ENCODE measurements around the gene GFER. TPM values are rescaled to one million over a fixed set of nuclear protein-coding genes. Genes with fewer than 3 reads are reported as not detected.

The GFER gene
- total RNA-seq, 2 donors from 2014 or later: 40.3 to 45.5 TPM

DNA sequence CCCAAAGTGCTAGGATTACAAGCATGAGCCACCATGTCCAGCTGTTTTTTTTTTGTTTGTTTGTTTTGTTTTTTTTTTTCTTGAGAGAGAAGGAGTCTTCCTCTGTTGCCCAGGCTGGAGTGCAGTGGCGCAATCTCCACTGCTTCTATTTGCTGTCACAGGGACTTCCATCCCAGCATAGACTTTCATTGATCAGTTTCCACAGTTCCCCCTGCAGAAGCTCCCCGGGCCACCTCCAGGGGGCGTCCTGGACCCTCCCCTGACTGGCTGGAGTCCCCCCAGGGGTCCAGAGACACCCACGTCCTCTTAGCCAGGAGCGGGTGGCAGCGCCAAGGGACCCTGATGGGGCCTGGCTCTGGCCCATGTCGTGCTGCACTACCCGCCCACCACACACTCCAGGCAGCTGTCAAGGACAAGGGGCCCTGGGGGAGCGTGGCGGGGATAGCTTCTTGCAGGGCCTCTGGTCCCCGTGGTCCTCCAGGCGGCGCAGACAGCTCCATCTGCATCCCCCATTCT is 32.5 kb downstream of the GFER start:
- no peak overlapping the region for H3K9ac ChIP-seq (ENCODE audit: extremely low read depth, low read length, poor library complexity, severe bottlenecking)
- no peaks in the 10 kb centered on the region for H3K36me3 ChIP-seq (ENCODE audit: control insufficient read depth, insufficient read depth, low read length)
- H3K27me3 ChIP-seq (ENCODE audit: control insufficient read depth, insufficient read depth, low read length, poor library complexity, severe bottlenecking): peaks cover 39% of the 10 kb centered on the region
- 61 to 73% methylated on average over 7 to 13 of the region's 13 CpGs for WGBS, 2 experiments (ENCODE audit: insufficient coverage in 1 of 2, insufficient read length in 1 of 2)
- Mint-ChIP-seq H3K9me3 (no peaks in the 10 kb centered on the region), H3K4me3 (no peak overlapping the region), H3K4me1 (no peaks in the 10 kb centered on the region), H3K36me3 (ENCODE audit: low read depth) (no peaks in the 10 kb centered on the region), H3K27ac (no peak overlapping the region), H3K27me3 (ENCODE audit: insufficient read depth) (peaks cover 48% of the 10 kb centered on the region)
- TF ChIP-seq, protein P1, sequence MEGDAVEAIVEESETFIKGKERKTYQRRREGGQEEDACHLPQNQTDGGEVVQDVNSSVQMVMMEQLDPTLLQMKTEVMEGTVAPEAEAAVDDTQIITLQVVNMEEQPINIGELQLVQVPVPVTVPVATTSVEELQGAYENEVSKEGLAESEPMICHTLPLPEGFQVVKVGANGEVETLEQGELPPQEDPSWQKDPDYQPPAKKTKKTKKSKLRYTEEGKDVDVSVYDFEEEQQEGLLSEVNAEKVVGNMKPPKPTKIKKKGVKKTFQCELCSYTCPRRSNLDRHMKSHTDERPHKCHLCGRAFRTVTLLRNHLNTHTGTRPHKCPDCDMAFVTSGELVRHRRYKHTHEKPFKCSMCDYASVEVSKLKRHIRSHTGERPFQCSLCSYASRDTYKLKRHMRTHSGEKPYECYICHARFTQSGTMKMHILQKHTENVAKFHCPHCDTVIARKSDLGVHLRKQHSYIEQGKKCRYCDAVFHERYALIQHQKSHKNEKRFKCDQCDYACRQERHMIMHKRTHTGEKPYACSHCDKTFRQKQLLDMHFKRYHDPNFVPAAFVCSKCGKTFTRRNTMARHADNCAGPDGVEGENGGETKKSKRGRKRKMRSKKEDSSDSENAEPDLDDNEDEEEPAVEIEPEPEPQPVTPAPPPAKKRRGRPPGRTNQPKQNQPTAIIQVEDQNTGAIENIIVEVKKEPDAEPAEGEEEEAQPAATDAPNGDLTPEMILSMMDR (conservative IDR thresholded peaks at IDR 0.05): peak; percentile 74
- H3K4me3 ChIP-seq (ENCODE audit: low read length): no peak overlapping the region
- H3K27ac ChIP-seq (ENCODE audit: low read depth, low read length): no peak overlapping the region
- no peaks in the 10 kb centered on the region for H3K4me1 ChIP-seq (ENCODE audit: control insufficient read depth, insufficient read depth, low read length)
- DNase-seq: no peak
- no peaks in the 10 kb centered on the region for H3K9me3 ChIP-seq (ENCODE audit: control insufficient read depth, low read length)

DNA sequence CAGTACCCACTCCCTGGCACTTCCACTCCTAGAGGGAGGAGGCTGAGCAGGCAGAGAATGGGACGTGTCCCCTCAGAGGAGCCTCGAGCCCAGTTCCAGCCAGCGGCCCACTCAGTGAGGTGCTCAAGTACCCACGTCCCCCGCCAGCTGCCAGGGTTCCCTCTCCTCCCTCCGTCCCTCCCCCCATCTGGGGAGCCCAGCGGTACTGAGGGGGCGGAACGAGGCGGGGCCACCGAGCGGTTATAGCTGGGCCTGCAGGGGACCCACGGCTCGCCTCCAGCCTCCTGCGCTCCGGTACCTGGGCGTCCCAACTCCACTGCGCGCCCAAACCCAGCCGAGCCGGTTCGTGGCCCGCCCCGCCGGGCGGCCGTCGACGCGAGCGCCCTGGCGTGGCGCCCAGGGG is 35.5 kb downstream of the GFER start, which contains the start of gene NPW:
TSS of gene NPW (plus strand) at position 268 of the 403 bp plus-strand sequence.
- H3K9me3 ChIP-seq (ENCODE audit: control insufficient read depth, low read length): no peaks in the 10 kb centered on the region
- TF ChIP-seq, protein P1 (conservative IDR thresholded peaks at IDR 0.05): peak; percentile 33
- H3K27me3 ChIP-seq (ENCODE audit: control insufficient read depth, insufficient read depth, low read length, poor library complexity, severe bottlenecking): peaks cover 44% of the 10 kb centered on the region
- 1 to 15% methylated on average over 15 to 33 of the region's 33 CpGs for WGBS, 2 experiments (ENCODE audit: insufficient coverage in 1 of 2, insufficient read length in 1 of 2)
- H3K27ac ChIP-seq (ENCODE audit: low read depth, low read length): no peak within 1 kb of the TSS
- peaks cover 2% of the 10 kb centered on the region for H3K4me1 Mint-ChIP-seq
- H3K27ac Mint-ChIP-seq: no peak within 1 kb of the TSS
- peak within 1 kb of the TSS; percentile 38 for H3K4me3 Mint-ChIP-seq
- H3K27me3 Mint-ChIP-seq (ENCODE audit: insufficient read depth): peaks cover 69% of the 10 kb centered on the region
- H3K36me3 Mint-ChIP-seq (ENCODE audit: low read depth): no peaks in the 10 kb centered on the region
- DNase-seq: peak; percentile 77
- no peaks in the 10 kb centered on the region for H3K9me3 Mint-ChIP-seq
- peak within 1 kb of the TSS; percentile 29 for H3K4me3 ChIP-seq (ENCODE audit: low read length)
- H3K36me3 ChIP-seq (ENCODE audit: control insufficient read depth, insufficient read depth, low read length): no peaks in the 10 kb centered on the region
- H3K4me1 ChIP-seq (ENCODE audit: control insufficient read depth, insufficient read depth, low read length): no peaks in the 10 kb centered on the region
- H3K9ac ChIP-seq (ENCODE audit: extremely low read depth, low read length, poor library complexity, severe bottlenecking): no peak within 1 kb of the TSS

GRCh38 chr16:2019921-2020831 is 36.2 kb downstream of the GFER start:
- Histone ChIP-seq H3K4me1 (ENCODE audit: control insufficient read depth, insufficient read depth, low read length) (no peaks in the 10 kb centered on the region), H3K36me3 (ENCODE audit: control insufficient read depth, insufficient read depth, low read length) (no peaks in the 10 kb centered on the region), H3K27ac (ENCODE audit: low read depth, low read length) (no peak overlapping the region), H3K4me3 (ENCODE audit: low read length) (peak overlapping the region; percentile 29), H3K27me3 (ENCODE audit: control insufficient read depth, insufficient read depth, low read length, poor library complexity, severe bottlenecking) (peaks cover 44% of the 10 kb centered on the region), H3K9ac (ENCODE audit: extremely low read depth, low read length, poor library complexity, severe bottlenecking) (no peak overlapping the region), H3K9me3 (ENCODE audit: control insufficient read depth, low read length) (no peaks in the 10 kb centered on the region)
- Mint-ChIP-seq H3K9me3 (no peaks in the 10 kb centered on the region), H3K36me3 (ENCODE audit: low read depth) (no peaks in the 10 kb centered on the region), H3K27me3 (ENCODE audit: insufficient read depth) (peaks cover 72% of the 10 kb centered on the region), H3K27ac (no peak overlapping the region), H3K4me1 (peaks cover 2% of the 10 kb centered on the region), H3K4me3 (peak overlapping the region; percentile 38)
- 3 to 6% methylated on average over 35 to 96 of the region's 96 CpGs for WGBS, 2 experiments (ENCODE audit: insufficient coverage in 1 of 2, insufficient read length in 1 of 2)
- peak; percentile 75 for DNase-seq
- TF ChIP-seq, protein P1 (conservative IDR thresholded peaks at IDR 0.05): no peak

Measured in endodermal cell (in vitro differentiated cells).